AG10803 (cell line): ENCODE data around the gene GEMIN4.

ENCODE experiments used
- DNase-seq: peaks from one replicate; pipeline ENCODE4 v3.0.0; 2010; ENCODE audit warnings: low read depth
- H3K4me3 ChIP-seq: 2 replicates; pipeline ENCODE4 v1.5.1; 2011; ENCODE audit warnings: mild to moderate bottlenecking, low read length, control low read depth
- TF ChIP-seq, protein P1 (sequence below): conservative IDR thresholded peaks from 2 replicates; pipeline ENCODE4 v1.5.1; 2011; ENCODE audit warnings: mild to moderate bottlenecking, low read length, control low read depth, inconsistent platforms

GEMIN4 gene

DNA sequence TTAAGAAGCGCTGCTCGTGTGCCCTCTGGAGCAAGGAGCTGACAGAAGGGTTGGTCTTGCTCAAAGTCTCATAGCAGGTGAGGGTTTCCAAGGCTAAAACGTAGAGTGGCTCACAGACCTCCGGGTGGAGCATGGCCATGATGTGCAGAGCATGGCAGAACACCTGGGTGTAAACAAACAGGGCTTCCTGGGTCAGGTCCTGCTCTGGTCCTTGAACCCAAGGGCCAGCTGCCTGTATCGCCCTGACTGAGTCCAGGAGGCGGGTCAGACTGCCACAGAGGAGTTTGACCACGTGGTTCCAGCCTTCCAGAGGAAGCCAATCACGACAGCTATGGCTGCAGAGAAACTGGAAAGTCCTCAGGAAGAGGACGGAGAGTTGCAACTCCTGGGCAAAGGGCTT is 7.1 kb downstream of the GEMIN4 start:
- TF ChIP-seq, protein P1, sequence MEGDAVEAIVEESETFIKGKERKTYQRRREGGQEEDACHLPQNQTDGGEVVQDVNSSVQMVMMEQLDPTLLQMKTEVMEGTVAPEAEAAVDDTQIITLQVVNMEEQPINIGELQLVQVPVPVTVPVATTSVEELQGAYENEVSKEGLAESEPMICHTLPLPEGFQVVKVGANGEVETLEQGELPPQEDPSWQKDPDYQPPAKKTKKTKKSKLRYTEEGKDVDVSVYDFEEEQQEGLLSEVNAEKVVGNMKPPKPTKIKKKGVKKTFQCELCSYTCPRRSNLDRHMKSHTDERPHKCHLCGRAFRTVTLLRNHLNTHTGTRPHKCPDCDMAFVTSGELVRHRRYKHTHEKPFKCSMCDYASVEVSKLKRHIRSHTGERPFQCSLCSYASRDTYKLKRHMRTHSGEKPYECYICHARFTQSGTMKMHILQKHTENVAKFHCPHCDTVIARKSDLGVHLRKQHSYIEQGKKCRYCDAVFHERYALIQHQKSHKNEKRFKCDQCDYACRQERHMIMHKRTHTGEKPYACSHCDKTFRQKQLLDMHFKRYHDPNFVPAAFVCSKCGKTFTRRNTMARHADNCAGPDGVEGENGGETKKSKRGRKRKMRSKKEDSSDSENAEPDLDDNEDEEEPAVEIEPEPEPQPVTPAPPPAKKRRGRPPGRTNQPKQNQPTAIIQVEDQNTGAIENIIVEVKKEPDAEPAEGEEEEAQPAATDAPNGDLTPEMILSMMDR: no peak
- no peak overlapping the region for H3K4me3 ChIP-seq
- no peak for DNase-seq

DNA sequence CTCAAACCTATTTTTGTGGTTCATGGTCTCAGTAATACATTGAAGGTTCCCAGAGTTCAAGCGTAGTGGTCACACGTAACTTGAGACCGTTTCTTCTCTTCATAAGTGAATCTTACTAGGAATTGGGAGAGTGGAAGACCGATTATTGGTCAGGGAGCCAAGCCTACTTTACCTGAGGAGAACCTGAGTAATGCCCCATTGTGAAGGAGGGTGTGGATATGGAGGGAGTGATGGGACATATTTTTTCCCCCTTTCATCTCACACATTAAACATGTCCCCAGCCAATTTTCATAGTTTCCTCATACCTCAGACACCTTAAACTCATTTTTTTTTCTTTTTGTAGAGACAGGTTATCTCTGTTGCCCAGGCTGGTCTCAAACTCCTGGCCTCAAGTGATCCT is 8.9 kb downstream of the GEMIN4 start:
- H3K4me3 ChIP-seq: no peak overlapping the region
- TF ChIP-seq, protein P1: no peak
- DNase-seq: no peak

DNA sequence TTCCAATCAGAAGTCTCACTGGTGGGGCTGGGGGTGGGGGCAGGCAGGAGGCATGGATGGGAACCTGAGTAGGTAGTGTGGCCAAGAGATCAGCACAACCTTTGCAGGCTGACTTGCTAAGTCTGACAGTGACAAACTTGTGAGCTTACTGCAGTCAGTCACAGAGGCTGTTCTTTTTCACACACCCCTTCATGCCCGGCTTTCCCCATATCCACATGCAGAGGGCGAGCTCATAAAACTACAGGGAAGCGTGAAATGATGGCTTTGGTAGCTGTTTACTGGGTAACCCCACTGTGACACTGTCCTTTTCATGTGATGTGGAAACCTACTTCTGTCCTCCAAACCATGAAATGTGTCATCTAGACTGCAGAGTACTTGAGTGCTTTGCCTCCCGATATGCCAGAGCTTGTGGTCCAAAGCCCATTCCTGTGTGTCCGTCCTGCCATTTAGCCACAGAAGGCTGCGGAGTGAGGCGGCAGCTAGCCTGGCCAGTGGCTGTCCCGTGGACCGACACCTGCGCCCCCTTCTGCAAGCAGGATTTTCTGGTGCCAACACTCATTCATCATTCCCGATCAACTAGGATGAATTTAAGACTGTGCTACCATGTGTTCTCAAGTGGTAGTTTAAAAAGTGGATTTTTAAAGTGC is 9.8 kb downstream of the GEMIN4 start:
- no peak for DNase-seq
- no peak overlapping the region for H3K4me3 ChIP-seq
- TF ChIP-seq, protein P1: no peak

DNA sequence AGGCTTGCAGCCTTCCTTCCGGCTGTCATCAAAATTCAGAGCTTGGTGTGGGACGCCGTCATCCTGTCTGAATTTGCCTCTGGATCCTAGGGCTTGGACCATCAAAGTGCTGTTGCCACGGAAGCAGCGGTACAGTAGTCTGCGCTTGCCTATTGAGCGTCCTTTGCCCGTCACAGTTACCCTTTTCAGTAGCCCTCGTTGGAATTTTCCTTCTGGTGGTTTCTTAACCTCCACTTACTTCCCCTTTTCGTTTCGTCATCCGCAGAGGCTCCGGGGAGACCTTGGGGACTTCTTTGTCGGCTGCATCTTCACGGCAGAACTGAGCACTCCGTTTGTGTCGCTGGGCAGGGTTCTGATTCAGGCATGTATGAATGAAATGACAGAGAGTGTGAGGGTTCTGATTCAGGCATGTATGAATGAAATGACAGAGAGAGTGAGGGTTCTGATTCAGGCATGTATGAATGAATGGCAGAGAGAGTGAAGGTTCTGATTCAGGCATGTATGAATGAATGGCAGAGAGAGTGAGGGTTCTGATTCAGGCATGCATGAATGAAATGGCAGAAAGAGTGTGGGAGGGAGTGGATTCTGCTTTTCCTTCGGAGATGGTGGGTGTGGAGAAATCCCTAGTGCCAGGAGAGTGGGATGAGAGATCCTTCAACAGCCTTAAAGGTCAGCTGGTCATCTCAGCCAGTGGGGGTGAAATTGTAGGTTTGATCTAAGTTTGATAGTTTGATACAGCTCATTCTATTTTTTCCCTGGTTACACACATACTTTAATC is 11.6 kb downstream of the GEMIN4 start:
- DNase-seq: no peak
- TF ChIP-seq, protein P1: no peak
- H3K4me3 ChIP-seq: no peak overlapping the region

DNA sequence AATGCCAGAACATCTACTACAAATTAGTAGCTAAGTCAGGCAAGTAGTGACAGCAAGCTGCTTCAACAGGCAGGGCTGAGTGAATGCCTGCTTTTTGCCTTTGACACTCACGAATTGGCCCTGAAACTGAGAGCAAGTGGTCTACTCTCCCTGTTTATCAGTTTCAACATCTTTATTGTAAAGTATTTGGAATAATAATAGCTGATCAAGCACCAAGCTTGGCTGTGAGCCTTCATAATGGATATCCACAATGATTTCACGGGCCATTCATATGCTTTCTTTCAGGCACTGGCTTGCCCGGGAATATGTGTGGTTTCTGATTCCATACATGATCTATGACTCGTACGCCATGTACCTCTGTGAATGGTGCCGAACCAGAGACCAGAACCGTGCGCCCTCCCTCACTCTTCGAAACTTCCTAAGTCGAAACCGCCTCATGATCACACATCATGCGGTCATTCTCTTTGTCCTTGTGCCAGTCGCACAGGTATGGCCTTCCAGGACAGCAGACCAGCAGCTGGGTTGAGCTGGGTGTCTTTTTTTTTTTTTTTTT is 14.4 kb downstream of the GEMIN4 start:
- TF ChIP-seq, protein P1: no peak
- DNase-seq: no peak
- H3K4me3 ChIP-seq: no peak overlapping the region

DNA sequence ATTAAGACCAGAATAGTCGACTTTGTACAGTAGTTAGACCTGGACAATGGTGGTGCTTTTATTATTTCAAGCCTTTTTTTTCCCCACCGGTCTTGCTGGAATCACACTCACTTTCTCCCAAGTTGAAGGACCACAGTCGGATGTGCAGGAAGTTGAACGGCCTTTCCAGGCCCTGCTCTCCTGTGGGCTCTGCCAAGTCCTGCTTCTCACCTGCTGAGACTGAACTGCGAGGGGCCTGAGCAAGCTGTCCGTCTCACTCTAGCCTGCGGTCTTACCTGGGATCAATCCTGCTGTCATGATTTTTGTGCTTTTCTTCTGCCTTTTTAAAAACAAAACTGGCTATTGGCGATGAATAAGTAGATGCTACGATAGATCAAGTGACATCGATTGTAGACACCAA is 18.3 kb downstream of the GEMIN4 start:
- H3K4me3 ChIP-seq: peak overlapping the region; percentile 73
- no peak for DNase-seq
- TF ChIP-seq, protein P1: no peak
